GM19372 (cell line): ENCODE results near the gene KLHDC3.
"Not testable (repeated sequence)": the region's sequence is repeated elsewhere in the genome, so short reads cannot be mapped to it uniquely, and the experiment has no call there.

Experiments
- ATAC-seq: cut with Tn5 transposase; IDR thresholded peaks from one replicate; pipeline ENCODE4 v1.9.1; 2021; ENCODE audit warnings: mild to moderate bottlenecking, low read depth, moderate library complexity; ENCODE audit not compliant: unreplicated experiment

The KLHDC3 gene

GRCh38 chr6:42987533-42988451 is 26.3 kb upstream of the KLHDC3 start:
- no peak for ATAC-seq

- no peak for ATAC-seq
Measured at GRCh38 chr6:42988486-42989020, 25.5 kb upstream of the KLHDC3 start.

GRCh38 chr6:42989923-42990322 is 24.1 kb upstream of the KLHDC3 start:
- no peak for ATAC-seq

GRCh38 chr6:42993445-42993844 is 20.6 kb upstream of the KLHDC3 start:
- ATAC-seq: no peak

- no peak for ATAC-seq
Measured at GRCh38 chr6:42996513-42996912, 17.5 kb upstream of the KLHDC3 start.

GRCh38 chr6:42998205-42998604 is 15.8 kb upstream of the KLHDC3 start:
- ATAC-seq: not testable (repeated sequence)

- ATAC-seq: no peak
Measured at GRCh38 chr6:43001843-43002242, 12.2 kb upstream of the KLHDC3 start.

- no peak for ATAC-seq
Measured at GRCh38 chr6:43005844-43006243, 8.2 kb upstream of the KLHDC3 start.

- no peak for ATAC-seq
Measured at GRCh38 chr6:43006251-43006650, 7.8 kb upstream of the KLHDC3 start.

- ATAC-seq: no peak
Measured at GRCh38 chr6:43007126-43007525, 6.9 kb upstream of the KLHDC3 start.

GRCh38 chr6:43009124-43009523 is 4.9 kb upstream of the KLHDC3 start:
- ATAC-seq: no peak

GRCh38 chr6:43011207-43011606 is 2.8 kb upstream of the KLHDC3 start:
- ATAC-seq: no peak

- no peak for ATAC-seq
Measured at GRCh38 chr6:43012364-43012763, 1.7 kb upstream of the KLHDC3 start.

GRCh38 chr6:43013097-43013842 is 779 bp upstream of the KLHDC3 start:
- no peak for ATAC-seq

GRCh38 chr6:43014434-43014909 is 423 bp downstream of the KLHDC3 start:
- ATAC-seq: no peak

- ATAC-seq: no peak
Measured at GRCh38 chr6:43016176-43016942, 2.3 kb downstream of the KLHDC3 start.

- ATAC-seq: no peak
Measured at GRCh38 chr6:43016943-43017334, 2.9 kb downstream of the KLHDC3 start.

GRCh38 chr6:43019152-43019551 is 5.1 kb downstream of the KLHDC3 start:
- ATAC-seq: no peak

GRCh38 chr6:43020052-43020705 is 6.1 kb downstream of the KLHDC3 start:
- ATAC-seq: no peak

- no peak for ATAC-seq
Measured at GRCh38 chr6:43020847-43021246, 6.8 kb downstream of the KLHDC3 start.
